H1 (cell line): Measurements from ENCODE around the gene POU6F2.

Experiments
- GTF2F1 ChIP-seq: IDR thresholded peaks from 2 replicates; pipeline ENCODE4 v1.6.1; 2012; ENCODE audit warnings: low read depth, low read length, improper control_type of control experiment, borderline replicate concordance
- TAF1 ChIP-seq: IDR thresholded peaks from 2 replicates; pipeline ENCODE4 v1.6.1; 2011; ENCODE audit warnings: mild to moderate bottlenecking, low read depth, low read length

DNA sequence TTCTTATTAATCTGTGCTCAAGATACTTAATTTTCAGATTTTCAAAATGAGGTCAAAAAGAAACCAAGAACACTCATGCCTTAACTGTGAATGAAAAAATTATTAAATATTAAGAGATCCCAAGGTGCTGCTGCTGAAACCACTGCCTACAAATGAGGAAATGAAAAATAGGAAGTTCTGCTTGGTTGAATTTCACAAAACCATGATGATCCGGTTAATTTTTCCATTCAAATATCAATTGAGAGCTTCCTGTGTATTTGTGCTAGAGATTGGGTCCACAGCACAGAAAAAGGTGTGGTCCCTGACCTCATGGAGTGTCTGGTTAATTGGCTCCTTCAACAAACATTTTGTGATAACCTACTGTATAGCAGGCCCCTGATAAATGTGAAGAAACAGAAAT lies 455.8 kb downstream of the POU6F2 start:
- TF ChIP-seq GTF2F1 (no peak), TAF1 (no peak)
